ENCODE results near the gene POLN.

- no peak for TF ChIP-seq CTCF (IDR thresholded peaks at IDR 0.05)
- no peak for TF ChIP-seq POLR2A (IDR thresholded peaks at IDR 0.05)
These were observed 21.0 kb upstream of the POLN start for GRCh38 chr4:2262944-2263250.
